ENCODE data around the gene KIRREL3.

GRCh38 chr11:126808836-126809235, 191.7 kb downstream of the KIRREL3 start:
- TF ChIP-seq ZNF274 (IDR thresholded peaks at IDR 0.05; ENCODE audit: low read depth, low read length) (no peak), YY1 (IDR thresholded peaks at IDR 0.05; ENCODE audit: insufficient read depth, insufficient read length) (no peak)

Data from NT2/D1 (cell line).